ENCODE measurements around the gene RANBP9. TPM values are rescaled to one million over a fixed set of nuclear protein-coding genes. Genes with fewer than 3 reads are reported as not detected.

Gene RANBP9
- total RNA-seq, 1 donor from 2014 or later, result 13.5 TPM

GRCh38 chr6:13673825-13674444 lies 37.7 kb downstream of the RANBP9 start:
- TF ChIP-seq CTCF (conservative IDR thresholded peaks at IDR 0.05; ENCODE audit: low read depth, low read length), result no peak
- no peak for DNase-seq (ENCODE audit: low read depth)
- no peak overlapping the region for H3K4me3 ChIP-seq (ENCODE audit: low read depth, low read length)

- DNase-seq (ENCODE audit: low read depth), result no peak
- TF ChIP-seq CTCF (conservative IDR thresholded peaks at IDR 0.05; ENCODE audit: low read depth, low read length), result no peak
- H3K4me3 ChIP-seq (ENCODE audit: low read depth, low read length), result no peak overlapping the region
Observed at GRCh38 chr6:13673368-13673767, 38.3 kb downstream of the RANBP9 start.

GRCh38 chr6:13672904-13673303 lies 38.7 kb downstream of the RANBP9 start:
- TF ChIP-seq CTCF (conservative IDR thresholded peaks at IDR 0.05; ENCODE audit: low read depth, low read length), result no peak
- no peak for DNase-seq (ENCODE audit: low read depth)

GRCh38 chr6:13671548-13672127 lies 40.0 kb downstream of the RANBP9 start:
- no peak for DNase-seq (ENCODE audit: low read depth)
- no peak overlapping the region for H3K4me3 ChIP-seq (ENCODE audit: low read depth, low read length)
- TF ChIP-seq CTCF (conservative IDR thresholded peaks at IDR 0.05; ENCODE audit: low read depth, low read length), result no peak

More at GRCh38 chr6:13672904-13673303, 38.7 kb downstream of the RANBP9 start:
- no peak overlapping the region for H3K4me3 ChIP-seq (ENCODE audit: low read depth, low read length)

- no peak overlapping the region for H3K4me3 ChIP-seq (ENCODE audit: low read depth, low read length)
- no peak for DNase-seq (ENCODE audit: low read depth)
- no peak for TF ChIP-seq CTCF (conservative IDR thresholded peaks at IDR 0.05; ENCODE audit: low read depth, low read length)
Observed at GRCh38 chr6:13669476-13669875, 42.2 kb downstream of the RANBP9 start.

GRCh38 chr6:13668291-13668928 lies 43.2 kb downstream of the RANBP9 start:
- H3K4me3 ChIP-seq (ENCODE audit: low read depth, low read length), result no peak overlapping the region
- no peak for DNase-seq (ENCODE audit: low read depth)
- TF ChIP-seq CTCF (conservative IDR thresholded peaks at IDR 0.05; ENCODE audit: low read depth, low read length), result no peak
